Anterior cingulate cortex (tissue), 58 donors: ENCODE measurements around the gene TMEM121B.

ENCODE experiments used
- DNase-seq, 58 donors: peaks; one replicate each; lab custom pipeline; 2025; lab: John Stamatoyannopoulos, UW

Gene TMEM121B

DNA sequence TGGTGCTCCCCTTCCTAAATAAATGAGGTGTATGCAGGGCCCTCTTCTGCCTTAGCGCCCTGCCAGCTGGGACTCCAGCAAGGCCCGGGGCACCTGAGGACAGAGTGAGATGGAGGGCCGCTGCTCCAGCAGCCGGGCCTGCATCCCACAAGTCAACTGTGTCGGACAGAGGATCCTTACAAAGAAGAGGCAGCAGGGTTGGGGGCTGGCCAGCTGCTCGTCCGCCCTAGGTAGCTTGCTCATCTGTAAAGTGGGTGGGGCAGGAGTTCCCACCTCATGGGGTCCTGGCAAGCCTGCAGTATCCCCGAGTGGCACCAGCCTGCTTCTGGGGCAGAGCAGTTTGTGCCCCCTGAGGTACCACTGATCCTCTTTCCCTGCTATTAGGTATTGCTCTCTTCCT, 7.6 kb downstream of the TMEM121B start:
- DNase-seq, result no peak

DNA sequence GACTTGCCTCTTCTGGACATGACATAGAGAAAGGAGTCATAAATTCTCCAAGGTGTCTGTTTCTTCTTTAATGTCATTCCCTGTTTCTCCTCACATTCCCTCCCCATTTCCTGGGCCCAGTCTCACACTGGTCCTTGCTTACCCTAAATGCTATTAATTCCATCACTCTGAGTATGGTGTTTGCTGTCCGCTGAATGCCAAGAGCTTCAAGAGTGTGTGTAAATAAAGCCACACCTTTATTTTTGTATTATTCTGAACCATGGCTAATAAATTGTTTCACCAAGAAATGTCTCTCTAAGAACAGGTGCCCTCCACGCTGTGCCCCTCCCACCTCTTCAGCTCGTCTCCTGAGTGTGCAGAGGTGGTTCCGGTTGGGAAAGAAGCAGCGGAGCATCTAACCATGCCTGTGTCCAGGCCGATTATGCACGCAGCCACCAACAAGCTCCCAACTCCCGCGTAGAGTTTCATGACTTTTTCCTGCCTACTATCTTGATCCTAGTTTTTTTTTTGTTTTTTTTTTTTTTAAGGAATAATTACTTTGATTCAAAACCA, 8.6 kb downstream of the TMEM121B start:
- DNase-seq, result no peak

DNA sequence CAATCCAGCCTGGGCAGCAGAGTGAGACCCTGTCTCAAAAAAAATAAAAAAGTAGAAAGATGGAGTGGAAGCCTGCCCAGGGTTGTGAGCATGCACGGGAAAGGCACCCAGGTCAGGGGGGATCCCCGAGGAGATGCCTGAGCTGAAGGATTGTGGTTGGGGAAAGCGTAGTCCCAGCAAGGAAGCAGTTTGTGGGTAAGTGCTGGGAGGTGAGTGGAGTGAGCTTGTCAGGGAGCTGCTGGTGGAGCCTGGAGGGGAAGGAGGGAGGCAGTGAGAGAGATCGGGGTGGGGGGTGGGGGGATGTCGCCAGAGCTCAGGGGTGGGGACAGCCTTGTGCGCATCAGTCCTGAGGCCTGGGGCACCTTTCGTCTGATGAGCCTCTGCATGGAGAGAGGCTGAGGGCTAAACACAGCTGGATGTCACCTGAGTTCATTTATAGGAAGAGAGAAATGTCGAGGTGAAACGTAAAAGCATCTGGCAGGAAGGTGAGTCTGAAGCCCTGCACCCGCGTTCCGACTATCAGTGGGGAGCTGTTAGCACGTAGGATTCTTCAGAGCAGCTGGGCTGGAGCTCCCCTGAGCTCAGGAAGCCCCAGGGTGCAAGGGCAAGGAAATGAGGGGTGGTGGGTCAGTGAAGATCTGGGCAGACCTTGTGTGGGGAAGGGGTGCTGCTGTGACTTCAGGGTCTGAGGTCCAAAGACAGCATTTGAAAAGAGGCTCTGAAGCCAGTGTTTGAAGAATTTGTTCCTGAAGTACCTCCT, 10.2 kb downstream of the TMEM121B start:
- DNase-seq, result no peak

DNA sequence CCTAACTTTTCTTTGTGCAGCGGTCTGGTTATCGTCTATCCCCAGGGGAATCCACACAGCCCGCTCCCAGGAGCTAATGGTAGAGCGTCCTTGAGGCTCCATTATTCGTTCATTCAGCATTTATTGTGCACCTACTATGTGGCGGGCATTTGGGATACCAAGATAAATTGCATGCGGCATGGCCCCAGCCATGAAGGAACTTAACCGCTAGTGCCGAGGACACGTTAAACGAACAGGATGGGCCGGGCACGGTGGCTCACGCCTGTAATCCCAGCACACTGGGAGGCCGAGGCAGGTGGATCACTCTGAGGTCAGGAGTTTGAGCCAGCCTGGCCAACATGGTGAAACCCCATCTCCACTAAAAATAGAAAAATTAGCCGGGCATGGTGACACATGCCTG, 11.2 kb downstream of the TMEM121B start:
- no peak for DNase-seq

DNA sequence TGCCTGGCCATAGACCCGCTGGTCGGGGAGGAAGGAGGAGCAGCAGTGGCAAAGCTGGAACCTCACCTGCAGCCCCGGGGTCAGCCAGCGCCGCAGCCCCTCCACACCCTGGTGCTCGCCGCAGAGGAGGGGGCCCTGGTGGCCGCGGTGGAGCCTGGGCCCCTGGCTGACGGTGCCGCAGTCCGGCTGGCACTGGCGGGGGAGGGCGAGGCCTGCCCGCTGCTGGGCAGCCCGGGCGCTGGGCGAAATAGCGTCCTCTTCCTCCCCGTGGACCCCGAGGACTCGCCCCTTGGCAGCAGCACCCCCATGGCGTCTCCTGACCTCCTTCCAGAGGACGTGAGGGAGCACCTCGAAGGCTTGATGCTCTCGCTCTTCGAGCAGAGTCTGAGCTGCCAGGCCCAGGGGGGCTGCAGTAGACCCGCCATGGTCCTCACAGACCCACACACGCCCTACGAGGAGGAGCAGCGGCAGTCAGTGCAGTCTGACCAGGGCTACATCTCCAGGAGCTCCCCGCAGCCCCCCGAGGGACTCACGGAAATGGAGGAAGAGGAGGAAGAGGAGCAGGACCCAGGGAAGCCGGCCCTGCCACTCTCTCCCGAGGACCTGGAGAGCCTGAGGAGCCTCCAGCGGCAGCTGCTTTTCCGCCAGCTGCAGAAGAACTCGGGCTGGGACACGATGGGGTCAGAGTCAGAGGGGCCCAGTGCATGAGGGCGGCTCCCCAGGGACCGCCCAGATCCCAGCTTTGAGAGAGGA, 11.9 kb downstream of the TMEM121B start:
- no peak for DNase-seq

DNA sequence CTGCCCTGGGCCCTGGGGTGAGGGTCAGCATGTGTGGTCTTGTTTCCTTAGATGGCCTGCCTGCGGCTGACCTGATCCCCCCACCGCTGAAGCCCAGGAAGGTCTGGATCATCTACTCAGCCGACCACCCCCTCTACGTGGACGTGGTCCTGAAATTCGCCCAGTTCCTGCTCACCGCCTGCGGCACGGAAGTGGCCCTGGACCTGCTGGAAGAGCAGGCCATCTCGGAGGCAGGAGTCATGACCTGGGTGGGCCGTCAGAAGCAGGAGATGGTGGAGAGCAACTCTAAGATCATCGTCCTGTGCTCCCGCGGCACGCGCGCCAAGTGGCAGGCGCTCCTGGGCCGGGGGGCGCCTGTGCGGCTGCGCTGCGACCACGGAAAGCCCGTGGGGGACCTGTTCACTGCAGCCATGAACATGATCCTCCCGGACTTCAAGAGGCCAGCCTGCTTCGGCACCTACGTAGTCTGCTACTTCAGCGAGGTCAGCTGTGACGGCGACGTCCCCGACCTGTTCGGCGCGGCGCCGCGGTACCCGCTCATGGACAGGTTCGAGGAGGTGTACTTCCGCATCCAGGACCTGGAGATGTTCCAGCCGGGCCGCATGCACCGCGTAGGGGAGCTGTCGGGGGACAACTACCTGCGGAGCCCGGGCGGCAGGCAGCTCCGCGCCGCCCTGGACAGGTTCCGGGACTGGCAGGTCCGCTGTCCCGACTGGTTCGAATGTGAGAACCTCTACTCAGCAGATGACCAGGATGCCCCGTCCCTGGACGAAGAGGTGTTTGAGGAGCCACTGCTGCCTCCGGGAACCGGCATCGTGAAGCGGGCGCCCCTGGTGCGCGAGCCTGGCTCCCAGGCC, 12.7 kb downstream of the TMEM121B start:
- DNase-seq, result no peak

DNA sequence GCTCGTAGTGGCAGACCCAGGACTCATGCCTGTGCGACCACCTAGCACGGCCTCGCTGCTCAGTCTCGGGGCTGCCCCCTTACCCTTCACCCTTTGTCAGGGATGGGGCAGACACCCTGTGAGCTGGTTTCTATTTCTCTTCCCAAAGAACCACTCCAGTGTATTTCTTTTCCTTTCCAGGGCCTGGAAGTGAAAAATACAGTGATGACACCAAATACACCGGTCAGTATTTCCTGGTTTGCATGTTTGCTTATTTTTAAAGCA, 13.7 kb downstream of the TMEM121B start:
- no peak for DNase-seq

DNA sequence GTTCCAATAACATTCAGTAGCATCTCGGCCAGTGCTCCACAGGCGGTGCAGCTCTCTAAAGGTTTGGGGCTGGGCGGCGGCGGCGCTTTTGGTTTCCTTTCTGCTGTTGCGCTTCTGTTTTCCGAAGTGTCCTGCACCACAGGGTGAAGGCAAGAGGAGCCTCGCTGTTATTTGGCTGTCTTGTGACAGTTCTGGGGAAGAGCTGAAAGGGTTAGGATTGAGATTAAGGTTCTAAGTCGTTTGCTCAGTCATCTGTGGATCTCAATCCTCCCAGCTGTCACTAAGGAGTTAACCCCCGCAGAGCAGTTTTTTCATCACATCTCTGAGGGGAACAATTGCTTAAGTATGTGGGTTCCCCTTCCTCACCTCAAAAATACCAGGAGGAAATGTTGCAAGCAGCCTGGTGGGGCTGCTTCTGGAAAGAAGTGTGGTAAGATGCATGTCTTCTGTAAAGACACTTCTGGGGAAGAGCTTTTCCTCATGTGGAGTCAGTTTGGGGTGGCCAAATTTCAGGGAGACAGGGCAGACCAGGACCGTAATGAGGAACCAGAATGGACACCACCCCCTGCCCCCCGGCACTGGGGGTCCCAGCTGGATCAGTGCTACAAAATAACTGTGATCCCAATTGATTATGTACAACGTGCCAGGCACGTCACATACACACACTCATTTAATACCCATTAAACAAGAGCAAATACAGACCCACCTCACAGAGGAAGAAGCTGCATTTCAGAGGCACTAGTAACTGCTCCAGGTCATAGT, 14.2 kb downstream of the TMEM121B start:
- DNase-seq, result peak in 2 of 58 donors; percentile 20 to 43

DNA sequence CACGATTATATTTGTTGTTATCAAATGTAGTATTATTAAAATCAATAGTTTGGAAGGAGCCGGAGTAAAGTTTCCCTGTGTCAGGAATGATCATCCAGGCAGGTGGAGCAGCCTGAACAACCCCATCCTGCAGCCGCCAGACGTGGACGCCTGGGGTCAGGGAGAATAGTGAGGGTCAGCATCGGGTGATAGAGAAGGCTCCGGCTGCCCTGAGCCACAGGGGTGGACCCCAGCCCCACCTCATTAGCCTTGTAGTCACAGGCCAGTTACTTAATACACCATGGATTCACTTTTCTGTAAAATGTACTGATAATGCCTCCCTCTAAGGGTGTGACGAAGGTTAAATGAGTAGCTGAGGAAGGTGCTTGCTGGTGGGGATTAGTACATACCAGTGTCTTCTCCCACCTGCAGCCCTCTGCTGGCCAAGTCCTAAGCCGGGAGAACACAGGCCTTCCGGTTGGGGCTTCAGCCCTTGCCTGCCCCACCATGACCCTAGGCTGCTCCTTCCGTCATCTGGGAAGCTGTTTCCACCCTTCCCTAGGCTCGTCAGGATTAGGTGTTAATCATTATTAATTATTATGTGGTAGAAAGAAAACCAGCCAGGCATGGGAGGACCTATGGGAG, 14.9 kb downstream of the TMEM121B start:
- no peak for DNase-seq

DNA sequence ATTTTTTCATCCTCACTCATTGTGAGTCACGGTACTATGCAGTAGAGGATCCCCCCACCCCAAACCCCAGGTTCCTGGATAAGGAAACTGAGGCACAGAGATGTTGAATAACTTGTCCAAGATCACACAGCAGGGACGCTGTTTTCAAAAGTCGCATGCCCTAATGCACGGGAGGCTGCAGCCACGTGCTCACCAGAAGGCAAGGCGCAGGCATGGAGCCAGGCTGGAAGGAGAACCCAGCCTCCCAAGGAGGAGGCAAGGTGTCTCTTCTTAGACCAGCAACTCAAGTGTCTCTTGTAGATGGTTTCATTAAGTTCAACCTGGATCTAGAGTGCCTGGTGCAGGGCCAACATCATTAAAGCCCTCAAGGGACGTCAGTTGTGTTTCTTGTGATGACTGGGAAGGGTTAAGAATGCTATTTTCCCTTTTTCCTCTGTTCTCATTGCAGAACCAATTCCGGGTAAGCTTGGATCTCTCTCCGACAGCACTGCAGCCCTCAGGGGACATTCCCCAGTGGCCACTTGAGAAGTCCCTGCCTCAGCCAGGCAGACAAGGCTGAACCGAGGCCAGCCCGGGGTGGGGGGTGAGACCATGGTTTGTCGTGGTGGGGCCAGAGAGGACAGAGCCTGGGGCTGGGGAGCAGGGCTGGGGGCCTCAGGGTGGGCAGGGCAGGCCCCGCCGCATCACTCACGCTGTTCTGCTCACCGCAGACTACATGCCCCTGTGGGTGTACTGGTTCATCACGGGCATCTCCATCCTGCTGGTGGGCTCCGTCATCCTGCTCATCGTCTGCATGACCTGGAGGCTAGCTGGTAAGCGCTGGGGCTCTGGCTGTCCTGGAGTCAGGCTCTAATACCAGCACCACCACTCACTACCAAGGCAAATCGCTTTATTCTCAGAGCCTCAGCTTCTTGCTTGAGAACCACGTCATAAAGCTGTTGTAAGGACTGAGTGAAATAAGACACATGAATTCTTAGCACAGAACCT, 15.7 kb downstream of the TMEM121B start:
- DNase-seq, result no peak

DNA sequence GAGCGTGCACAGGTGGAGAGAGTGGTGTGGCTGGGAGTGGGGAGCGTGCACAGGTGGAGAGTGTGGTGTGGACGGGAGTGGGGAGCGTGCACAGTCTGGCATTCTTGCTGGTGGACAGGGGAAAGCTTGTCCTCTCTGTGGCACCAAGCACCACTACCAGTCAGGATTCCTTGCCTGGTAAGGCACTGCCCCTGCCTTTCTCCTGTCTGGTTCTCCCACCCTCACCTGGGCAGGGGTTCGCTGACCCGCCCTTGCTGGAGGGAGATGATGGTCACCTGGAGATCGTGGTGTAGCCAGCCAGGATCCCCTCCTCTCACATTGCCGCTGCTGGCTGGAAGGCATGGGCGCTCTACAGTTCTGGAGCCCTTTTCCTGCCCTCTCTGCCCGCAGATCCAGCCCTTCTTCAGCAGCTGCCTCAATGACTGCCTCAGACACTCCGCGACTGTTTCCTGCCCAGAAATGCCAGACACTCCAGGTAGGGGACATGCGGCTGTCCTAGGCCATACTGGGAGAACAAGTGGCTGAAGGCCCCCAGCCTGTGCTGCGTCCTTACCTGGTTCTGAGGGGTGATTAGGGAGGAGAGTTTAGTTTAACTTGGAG, 16.7 kb downstream of the TMEM121B start:
- DNase-seq, result no peak

DNA sequence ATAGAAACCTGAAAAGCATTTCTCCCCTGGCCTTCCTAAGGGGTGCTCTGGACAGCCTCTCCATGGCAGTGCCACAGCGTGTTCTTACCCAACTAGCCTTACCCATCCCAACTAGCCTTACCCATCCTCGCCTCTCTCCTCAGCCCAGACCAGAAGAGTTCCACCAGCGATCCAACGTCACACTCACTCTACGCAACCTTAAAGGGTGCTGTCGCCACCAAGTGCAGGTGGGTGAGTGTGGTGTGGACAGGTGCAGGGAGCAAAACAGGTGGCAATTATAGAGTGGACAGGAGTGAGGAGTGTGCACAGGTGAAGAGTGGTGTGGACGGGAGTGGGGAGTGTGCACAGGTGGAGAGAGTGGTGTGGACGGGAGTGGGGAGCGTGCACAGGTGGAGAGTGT, 17.8 kb downstream of the TMEM121B start:
- DNase-seq, result no peak

DNA sequence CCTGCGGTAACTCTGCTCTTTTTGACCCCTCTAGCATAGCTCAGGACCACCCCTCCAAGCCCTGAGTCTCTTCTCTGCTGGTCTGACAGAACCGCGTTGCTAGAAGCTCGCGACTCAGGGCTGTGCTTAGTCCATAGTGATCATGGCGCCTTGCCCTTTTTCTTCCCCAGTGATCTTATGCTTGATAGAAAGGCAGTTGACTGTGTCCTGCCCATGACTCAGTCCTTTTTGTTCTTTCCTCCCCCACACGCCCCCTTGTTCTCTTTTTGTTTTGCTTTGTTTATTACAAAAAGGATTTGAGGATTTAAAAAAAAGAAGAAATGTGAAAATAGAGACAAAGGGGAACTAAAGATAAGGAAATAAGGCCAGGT, 18.9 kb downstream of the TMEM121B start:
- no peak for DNase-seq

DNA sequence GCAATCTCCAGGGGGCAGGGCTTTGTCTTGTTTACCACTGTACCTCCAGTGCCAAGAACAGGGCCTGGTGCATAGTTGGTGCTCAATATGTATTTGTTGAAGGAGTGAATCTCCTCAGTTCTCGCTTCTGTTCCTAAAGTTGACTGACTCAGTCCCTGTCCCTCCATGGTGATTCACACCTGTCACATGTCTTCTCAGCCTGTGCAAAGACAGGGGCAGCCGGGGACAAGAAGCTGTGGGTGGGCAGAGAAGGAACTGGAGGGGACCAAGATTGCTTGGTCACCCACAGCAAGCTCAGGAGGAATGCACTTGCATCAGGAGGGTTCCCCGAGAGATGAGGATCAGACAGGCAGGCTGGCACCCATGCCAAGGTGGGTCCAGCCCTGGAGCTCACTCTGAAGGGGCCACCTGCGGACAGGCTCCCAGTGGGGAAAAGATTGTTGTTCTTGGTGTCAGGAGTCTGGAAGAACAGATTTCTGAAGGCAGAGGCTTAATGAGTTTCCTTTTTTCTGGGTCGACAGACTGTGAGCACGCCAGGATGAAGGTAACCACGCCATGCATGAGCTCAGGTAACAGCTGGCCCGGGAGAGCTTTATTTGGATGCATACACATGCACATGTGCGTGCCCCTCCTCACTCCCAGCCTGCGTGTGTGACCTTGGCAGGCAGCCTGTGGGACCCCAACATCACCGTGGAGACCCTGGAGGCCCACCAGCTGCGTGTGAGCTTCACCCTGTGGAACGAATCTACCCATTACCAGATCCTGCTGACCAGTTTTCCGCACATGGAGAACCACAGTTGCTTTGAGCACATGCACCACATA, 19.5 kb downstream of the TMEM121B start:
- DNase-seq, result peak in 4 of 58 donors; percentile 9 to 45 (median 28)

DNA sequence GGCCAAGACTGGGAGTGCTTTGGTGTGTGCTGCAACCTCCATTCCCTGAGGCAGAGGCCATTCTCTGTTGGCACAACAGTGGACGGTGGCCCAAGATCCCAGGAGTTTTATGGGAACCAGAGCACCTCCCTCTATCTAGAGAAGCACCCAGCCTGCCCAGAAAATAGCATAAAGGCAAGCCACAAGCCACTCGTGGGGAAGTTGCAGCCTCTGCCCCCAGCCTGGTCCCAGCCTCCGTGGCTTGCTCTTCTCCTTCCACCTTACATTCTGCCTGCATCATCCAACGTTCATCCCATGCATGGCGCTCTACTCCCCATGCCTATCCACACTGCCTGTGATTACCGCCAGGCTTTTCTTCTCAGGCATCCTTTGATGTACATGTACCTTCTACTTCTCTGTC, 20.5 kb downstream of the TMEM121B start:
- DNase-seq, result no peak

DNA sequence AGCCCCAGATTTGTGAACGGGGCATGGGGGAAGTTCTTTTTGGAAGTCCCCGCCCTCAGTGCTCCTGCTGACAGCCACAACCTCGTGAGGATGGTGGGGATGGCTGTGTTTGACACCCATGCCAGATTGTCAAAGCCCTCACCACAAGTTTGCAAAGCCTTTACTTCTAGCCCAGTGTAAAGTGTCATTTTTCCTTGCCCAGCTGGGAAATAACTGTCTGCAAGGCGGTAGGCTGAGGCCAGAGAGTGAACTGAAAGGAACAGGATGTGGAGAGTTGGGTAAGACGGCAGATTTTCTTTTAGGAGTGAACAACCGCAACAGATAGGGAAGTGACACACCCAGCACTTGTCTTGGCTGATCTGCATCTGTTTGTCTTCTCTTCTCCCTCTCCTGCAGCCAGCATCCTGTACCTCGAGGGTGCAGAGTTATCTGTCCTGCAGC, 22.8 kb downstream of the TMEM121B start:
- peak in 5 of 58 donors; percentile 10 to 55 (median 35) for DNase-seq

DNA sequence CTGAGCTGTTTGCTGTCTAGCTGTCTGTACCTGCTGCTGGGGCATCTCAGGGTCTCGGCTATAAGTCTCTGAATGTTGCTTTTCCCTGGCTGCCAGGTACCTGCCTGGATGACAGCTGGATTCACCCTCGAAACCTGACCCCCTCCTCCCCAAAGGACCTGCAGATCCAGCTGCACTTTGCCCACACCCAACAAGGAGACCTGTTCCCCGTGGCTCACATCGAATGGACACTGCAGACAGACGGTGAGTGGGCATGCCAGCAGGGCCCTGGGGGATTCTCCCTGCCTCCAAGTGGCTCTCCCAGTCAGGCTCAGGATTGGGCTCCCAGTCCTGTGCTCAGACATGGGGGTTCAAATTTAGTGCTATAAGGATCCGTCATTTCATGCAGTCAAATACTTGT, 23.5 kb downstream of the TMEM121B start:
- no peak for DNase-seq
